Activated naive CD8-positive, alpha-beta T cell treated with anti-CD3 and anti-CD28 coated beads, Interleukin-2, amount 10 ng/mL, durations not matched to agents 7 days and 5 days (primary cell): ENCODE measurements around the gene PFKFB3. TPM values are rescaled to one million over a fixed set of nuclear protein-coding genes. Genes with fewer than 3 reads are reported as not detected.
"Not testable (repeated sequence)": the region's sequence is repeated elsewhere in the genome, so short reads cannot be mapped to it uniquely, and the experiment has no call there.

Experiments used
- ATAC-seq: fragments of 150-1000 bp; cut with Tn5 transposase; one replicate; pipeline ENCODE4 v1.10.0; 2021; ENCODE audit warnings: low read depth, moderate library complexity
- POLR2A ChIA-PET: fragments of 350-600 bp; sonication (Branson Sonifier 250); formaldehyde crosslinking; loops from one replicate; lab custom pipeline; 2021; ENCODE audit warnings: antibody characterized with exemption; lab: Charles Lee
- DNase-seq: peaks from one replicate; pipeline ENCODE4 v3.0.0; 2021
- H3K27ac Mint-ChIP-seq: one replicate; pipeline ENCODE4 v1.8.0; 2022; ENCODE audit warnings: mild to moderate bottlenecking, mixed read lengths
- H3K27me3 Mint-ChIP-seq: one replicate; pipeline ENCODE4 v1.8.0; 2022; ENCODE audit warnings: mild to moderate bottlenecking, moderate library complexity, mixed read lengths
- H3K36me3 Mint-ChIP-seq: one replicate; pipeline ENCODE4 v1.8.0; 2021; ENCODE audit warnings: mild to moderate bottlenecking, mixed read lengths
- H3K4me1 Mint-ChIP-seq: one replicate; pipeline ENCODE4 v1.8.0; 2021; ENCODE audit warnings: mixed read lengths
- H3K4me3 Mint-ChIP-seq: one replicate; pipeline ENCODE4 v1.8.0; 2022; ENCODE audit warnings: mild to moderate bottlenecking, moderate library complexity, mixed read lengths
- H3K9me3 Mint-ChIP-seq: one replicate; pipeline ENCODE4 v1.8.0; 2021; ENCODE audit warnings: mixed read lengths
- total RNA-seq, 2 experiments: library from RNA; stranded (reverse); gene quantifications; one replicate each; pipeline ENCODE4 v1.2.3, GENCODE V29; 2021

The PFKFB3 gene
- total RNA-seq, 2 experiments from 2014 or later: 75.1 to 77.2 TPM

DNA sequence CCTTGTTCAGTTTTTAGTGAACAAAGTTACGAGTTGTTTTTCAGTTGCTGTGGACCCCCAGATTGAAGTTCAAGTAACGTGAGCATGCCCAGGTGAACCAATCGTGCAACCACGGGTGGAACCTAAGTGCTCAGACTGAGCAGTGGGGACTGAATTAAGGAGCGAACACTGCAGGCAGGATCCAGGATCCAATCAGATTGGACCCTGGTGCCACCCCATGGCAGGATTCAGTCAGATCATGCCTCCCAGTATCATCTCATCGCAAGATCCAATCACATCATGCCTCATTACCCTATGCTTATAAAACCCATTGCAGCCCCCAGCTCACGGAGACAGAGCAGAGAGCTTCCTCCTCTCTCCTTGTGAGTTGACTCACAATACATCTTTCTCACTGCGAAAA lies 80.9 kb downstream of the PFKFB3 start:
- Mint-ChIP-seq H3K4me1 (peaks cover 22% of the 10 kb centered on the region), H3K27me3 (no peaks in the 10 kb centered on the region), H3K4me3 (no peak overlapping the region), H3K36me3 (peaks cover 21% of the 10 kb centered on the region), H3K9me3 (no peaks in the 10 kb centered on the region), H3K27ac (no peak overlapping the region)
- DNase-seq (no peak), ATAC-seq (no peak)
- POLR2A ChIA-PET: interaction anchor here (0.6 kb wide), 1 partner anchor 16 kb away, joined by 5 read pairs; no protein-coding TSS in a partner anchor

DNA sequence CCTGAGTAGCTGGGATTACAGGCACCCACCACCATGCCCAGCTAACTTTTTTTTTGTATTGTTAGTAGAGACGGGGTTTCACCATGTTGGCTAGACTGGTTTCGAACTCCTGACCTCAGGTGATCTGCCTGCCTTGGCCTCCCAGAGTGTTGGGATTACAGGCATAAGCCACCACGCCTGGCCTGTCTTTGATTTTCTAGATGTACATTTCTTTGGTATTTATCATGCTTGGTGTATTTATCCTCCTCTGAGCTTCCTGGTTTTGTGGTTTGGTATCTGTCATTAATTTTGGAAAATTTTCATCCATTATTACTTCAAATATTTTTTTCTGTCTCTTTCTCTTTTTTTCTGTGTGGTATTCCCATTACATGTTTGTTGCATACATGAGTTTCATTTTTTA lies 87.9 kb downstream of the PFKFB3 start:
- ATAC-seq, H3K9me3 Mint-ChIP-seq, H3K27ac Mint-ChIP-seq, DNase-seq, H3K4me3 Mint-ChIP-seq, H3K27me3 Mint-ChIP-seq: not testable (repeated sequence)
- POLR2A ChIA-PET: interaction anchor here (1.4 kb wide), 1 partner anchor 58 kb away, joined by 7 read pairs; no protein-coding TSS in a partner anchor
- Mint-ChIP-seq H3K4me1 (peaks cover 22% of the 10 kb centered on the region), H3K36me3 (peaks cover 30% of the 10 kb centered on the region)

DNA sequence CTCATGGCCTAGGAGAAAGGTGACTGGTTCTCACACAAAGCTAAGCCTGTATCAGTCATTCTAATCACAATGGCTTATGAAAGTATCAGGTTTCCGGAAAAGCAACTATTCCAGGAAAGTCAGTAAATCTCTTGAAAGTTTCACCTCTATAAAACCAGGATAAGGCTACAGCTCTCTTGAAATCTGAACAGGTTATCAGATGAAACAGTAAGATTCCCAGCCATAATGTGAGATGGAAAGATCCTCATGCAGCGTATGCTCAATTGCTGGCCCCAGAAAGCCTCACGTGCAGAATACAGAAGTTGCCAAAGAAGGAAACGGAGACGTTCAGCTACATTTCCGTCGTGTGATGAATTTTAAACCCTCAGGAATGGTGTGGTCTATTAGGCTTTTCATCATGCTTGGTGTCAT lies 90.0 kb downstream of the PFKFB3 start:
- DNase-seq (no peak), ATAC-seq (no peak)
- peaks cover 8% of the 10 kb centered on the region for H3K9me3 Mint-ChIP-seq
- peaks cover 29% of the 10 kb centered on the region for H3K36me3 Mint-ChIP-seq
- POLR2A ChIA-PET: no interaction called here
- no peak overlapping the region for H3K4me3 Mint-ChIP-seq
- peaks cover 41% of the 10 kb centered on the region for H3K4me1 Mint-ChIP-seq
- H3K27me3 Mint-ChIP-seq: no peaks in the 10 kb centered on the region
- H3K27ac Mint-ChIP-seq: peak overlapping the region; percentile 45

DNA sequence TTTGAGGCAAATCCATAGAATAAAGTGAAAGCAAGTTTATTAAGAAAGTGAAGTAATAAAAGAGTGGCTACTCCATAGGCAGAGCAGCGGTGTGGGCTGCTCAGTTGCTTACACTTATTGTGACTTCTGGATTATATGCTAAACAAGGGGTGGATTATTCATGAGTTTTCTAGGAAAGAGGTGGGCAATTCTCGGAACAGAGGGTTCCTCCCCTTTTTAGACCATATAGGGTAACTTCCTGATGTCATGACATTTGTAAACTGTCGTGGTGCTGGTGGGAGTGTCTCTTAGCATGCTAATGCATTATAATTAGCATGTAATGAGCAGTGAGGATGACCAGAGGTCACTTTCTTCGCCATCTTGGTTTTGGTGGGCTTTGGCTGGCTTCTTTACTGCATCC lies 93.7 kb downstream of the PFKFB3 start:
- POLR2A ChIA-PET, ATAC-seq, H3K27me3 Mint-ChIP-seq, DNase-seq, H3K9me3 Mint-ChIP-seq, H3K4me3 Mint-ChIP-seq: not testable (repeated sequence)
- H3K27ac Mint-ChIP-seq: peak overlapping the region; percentile 9
- H3K4me1 Mint-ChIP-seq: peaks cover 59% of the 10 kb centered on the region
- H3K36me3 Mint-ChIP-seq: peaks cover 46% of the 10 kb centered on the region

DNA sequence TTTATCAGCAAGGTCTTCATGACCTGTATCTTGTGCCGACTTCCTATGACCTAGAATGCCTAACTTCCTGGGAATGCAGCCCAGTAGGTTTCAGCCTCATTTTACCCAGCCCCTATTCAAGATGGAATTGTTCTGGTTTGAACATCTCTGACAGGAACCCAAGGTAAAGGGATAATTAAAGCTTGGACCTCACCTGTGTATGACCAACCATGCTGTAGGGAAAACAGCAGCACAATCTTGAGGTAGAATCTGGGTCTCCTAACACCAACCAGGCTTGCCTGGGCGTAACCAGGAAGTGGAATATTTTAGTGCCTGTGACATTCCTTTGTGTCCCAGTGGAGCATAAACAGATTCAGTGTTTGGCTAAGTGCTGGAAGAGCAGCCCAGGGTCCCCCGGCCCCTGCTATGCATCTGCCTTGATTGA lies 94.1 kb downstream of the PFKFB3 start:
- POLR2A ChIA-PET: no interaction called here
- ATAC-seq (no peak), DNase-seq (no peak)
- no peaks in the 10 kb centered on the region for H3K27me3 Mint-ChIP-seq
- H3K36me3 Mint-ChIP-seq: peaks cover 48% of the 10 kb centered on the region
- H3K4me3 Mint-ChIP-seq: no peak overlapping the region
- peaks cover 9% of the 10 kb centered on the region for H3K9me3 Mint-ChIP-seq
- peaks cover 60% of the 10 kb centered on the region for H3K4me1 Mint-ChIP-seq
- no peak overlapping the region for H3K27ac Mint-ChIP-seq

DNA sequence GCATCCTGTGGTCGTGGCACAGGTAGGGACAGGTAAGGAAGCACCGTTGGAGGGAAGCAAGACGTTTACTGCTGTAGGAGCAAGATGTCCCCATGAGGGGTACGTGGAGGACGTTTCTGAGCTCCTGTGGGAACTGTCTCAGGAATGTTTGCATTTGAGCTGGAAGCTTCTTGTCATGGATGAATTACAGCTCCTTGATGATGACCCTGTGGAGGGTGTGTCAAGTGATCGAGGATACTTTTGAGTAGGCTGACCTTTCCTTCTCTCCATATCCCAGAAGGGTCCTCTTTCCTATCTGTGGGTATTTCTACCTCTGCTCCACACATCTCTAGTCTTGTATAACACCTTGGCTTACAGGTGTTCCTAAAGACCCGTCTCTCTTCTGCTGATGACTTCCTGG lies 94.8 kb downstream of the PFKFB3 start:
- ATAC-seq (no peak), DNase-seq (no peak)
- peaks cover 57% of the 10 kb centered on the region for H3K4me1 Mint-ChIP-seq
- peaks cover 9% of the 10 kb centered on the region for H3K9me3 Mint-ChIP-seq
- H3K27me3 Mint-ChIP-seq: no peaks in the 10 kb centered on the region
- H3K27ac Mint-ChIP-seq: no peak overlapping the region
- POLR2A ChIA-PET: no interaction called here
- peaks cover 48% of the 10 kb centered on the region for H3K36me3 Mint-ChIP-seq
- H3K4me3 Mint-ChIP-seq: no peak overlapping the region

DNA sequence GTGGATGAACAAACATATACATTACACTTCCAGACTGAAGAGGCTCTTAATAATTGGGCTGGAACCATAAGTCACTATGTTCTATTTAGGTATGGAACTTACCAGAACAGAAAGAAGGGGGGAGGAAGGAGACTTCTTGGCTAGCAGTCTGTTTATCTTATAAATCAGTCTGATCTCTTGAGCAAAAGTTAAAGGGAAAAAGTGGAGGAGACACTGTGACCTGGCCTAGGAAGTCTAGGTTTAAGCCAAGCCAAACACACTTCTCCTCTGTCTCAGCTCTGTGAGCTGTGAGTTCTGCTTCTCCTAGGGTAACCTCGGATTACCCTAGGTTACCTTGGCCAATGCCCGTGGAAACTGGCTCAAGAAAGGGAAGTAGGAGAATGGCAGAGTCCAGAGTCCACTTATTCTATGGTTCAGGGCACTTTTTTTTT lies 95.2 kb downstream of the PFKFB3 start:
- DNase-seq: no peak
- no peak overlapping the region for H3K27ac Mint-ChIP-seq
- ATAC-seq: no peak
- H3K9me3 Mint-ChIP-seq: peaks cover 11% of the 10 kb centered on the region
- no peaks in the 10 kb centered on the region for H3K27me3 Mint-ChIP-seq
- H3K36me3 Mint-ChIP-seq: peaks cover 48% of the 10 kb centered on the region
- peaks cover 57% of the 10 kb centered on the region for H3K4me1 Mint-ChIP-seq
- H3K4me3 Mint-ChIP-seq: no peak overlapping the region
- POLR2A ChIA-PET: no interaction called here

DNA sequence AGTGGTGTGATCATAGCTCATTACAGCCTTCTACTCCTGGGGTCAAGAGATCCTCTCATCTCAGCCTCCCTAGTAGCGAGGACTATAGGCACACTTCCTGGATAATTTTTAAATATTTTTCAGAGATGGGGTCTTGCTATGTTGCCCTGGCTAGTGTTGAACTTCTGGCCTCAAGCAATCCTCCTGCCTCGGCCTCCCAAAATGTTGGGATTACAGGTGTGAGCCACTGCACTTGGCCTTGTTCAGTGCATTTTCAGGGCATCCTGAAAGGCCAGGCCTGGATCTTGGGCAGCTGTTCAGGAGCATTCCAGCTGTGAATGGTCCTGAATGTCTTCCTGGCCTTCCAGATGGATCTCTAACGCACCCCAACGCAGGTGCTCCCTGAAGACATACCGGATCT lies 95.7 kb downstream of the PFKFB3 start:
- Mint-ChIP-seq H3K4me3 (no peak overlapping the region), H3K27ac (no peak overlapping the region), H3K27me3 (no peaks in the 10 kb centered on the region), H3K36me3 (peaks cover 47% of the 10 kb centered on the region), H3K9me3 (peaks cover 11% of the 10 kb centered on the region), H3K4me1 (peaks cover 57% of the 10 kb centered on the region)
- ATAC-seq (no peak), DNase-seq (no peak)
- POLR2A ChIA-PET: interaction anchor here (1.1 kb wide), 1 partner anchor 22 kb away, joined by 3 read pairs; no protein-coding TSS in a partner anchor

DNA sequence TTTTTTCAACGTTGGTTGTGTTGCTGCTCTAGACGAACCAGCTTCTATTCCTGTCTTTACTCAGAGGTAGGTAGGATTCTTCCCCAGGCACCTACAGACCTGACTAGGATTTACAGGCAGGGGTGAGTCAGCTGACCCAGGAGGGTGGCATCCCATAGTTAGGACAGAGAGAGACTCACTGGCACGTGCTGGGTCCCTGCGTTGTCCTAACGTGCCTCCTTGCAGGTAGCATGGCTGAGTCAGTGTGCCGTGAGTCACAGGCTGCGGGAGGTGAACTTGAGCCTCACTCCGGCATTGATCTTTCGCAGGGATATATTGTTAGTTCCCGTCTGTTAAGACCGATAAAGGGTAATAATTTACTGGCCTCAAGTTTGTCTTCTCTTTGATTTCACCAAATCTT lies 96.5 kb downstream of the PFKFB3 start:
- Mint-ChIP-seq H3K27me3 (no peaks in the 10 kb centered on the region), H3K4me1 (peaks cover 57% of the 10 kb centered on the region), H3K27ac (peak overlapping the region; percentile 17), H3K4me3 (peak overlapping the region; percentile 20), H3K36me3 (peaks cover 39% of the 10 kb centered on the region), H3K9me3 (peaks cover 7% of the 10 kb centered on the region)
- POLR2A ChIA-PET: interaction anchor here (0.7 to 1.1 kb wide), 4 partner anchors 15 to 97 kb away, joined by 3 to 8 read pairs (median 4); no protein-coding TSS in a partner anchor
- ATAC-seq (no peak), DNase-seq (no peak)

DNA sequence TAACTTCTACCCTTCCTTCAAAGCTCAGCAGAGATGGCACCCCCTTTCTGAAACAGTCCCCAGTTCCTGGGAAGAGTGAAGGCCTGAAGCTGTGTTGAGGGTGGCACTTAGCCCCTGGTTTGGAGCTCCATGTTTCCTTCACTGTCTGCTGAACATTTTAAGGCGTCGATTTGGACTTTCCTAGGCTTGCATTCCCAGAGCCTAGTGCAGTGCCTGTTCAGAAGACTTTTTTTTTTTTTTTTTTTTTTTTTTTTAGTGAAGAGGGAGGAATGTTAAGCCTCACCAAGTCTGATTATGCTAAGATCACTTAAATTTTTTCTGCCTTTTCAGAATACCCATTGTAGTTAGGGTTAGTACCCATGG lies 97.0 kb downstream of the PFKFB3 start:
- ATAC-seq: no peak
- peaks cover 54% of the 10 kb centered on the region for H3K4me1 Mint-ChIP-seq

DNA sequence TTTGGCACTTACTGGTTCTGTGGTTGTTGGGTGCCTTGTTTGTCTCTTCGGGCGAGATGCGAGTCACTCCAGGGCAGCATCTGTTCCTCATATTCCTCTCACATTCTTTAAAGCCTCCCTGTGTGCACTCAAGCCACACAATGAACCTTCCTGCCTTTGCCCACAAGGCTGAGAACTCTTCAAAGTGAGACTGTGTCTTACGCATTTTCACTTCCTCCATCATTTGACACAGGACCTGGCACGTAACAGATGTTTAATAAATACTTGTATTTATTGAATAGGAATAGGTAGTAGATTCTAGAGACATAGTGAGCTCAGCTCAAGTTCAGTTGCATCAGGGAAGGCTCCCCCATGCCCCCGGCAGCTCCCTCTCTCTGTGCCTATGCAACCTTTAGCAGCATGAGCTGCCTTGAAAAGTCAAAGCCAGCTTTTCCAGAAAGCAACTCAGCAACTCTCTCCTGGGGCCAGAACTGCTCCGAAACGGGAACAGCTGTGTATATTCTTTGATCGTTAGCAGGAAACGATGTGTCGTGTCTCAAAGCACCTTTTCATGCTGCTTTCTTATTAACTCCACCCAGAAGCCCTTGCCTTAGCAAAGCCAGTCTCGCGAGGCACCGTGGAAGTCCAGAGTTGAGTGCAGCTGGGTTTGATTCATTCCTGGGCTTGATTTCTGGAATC lies 97.5 kb downstream of the PFKFB3 start:
- H3K36me3 Mint-ChIP-seq: peaks cover 33% of the 10 kb centered on the region

More for the DNA sequence above, 97.0 kb downstream of the PFKFB3 start:
- Mint-ChIP-seq H3K27me3 (no peaks in the 10 kb centered on the region), H3K9me3 (peaks cover 5% of the 10 kb centered on the region), H3K27ac (peak overlapping the region; percentile 89), H3K4me3 (peak overlapping the region; percentile 71), H3K36me3 (peaks cover 36% of the 10 kb centered on the region)
- DNase-seq: no peak
- POLR2A ChIA-PET: interaction anchor here (0.7 to 1.3 kb wide), 6 partner anchors 16 to 98 kb away, joined by 3 to 8 read pairs (median 4); no protein-coding TSS in a partner anchor

DNA sequence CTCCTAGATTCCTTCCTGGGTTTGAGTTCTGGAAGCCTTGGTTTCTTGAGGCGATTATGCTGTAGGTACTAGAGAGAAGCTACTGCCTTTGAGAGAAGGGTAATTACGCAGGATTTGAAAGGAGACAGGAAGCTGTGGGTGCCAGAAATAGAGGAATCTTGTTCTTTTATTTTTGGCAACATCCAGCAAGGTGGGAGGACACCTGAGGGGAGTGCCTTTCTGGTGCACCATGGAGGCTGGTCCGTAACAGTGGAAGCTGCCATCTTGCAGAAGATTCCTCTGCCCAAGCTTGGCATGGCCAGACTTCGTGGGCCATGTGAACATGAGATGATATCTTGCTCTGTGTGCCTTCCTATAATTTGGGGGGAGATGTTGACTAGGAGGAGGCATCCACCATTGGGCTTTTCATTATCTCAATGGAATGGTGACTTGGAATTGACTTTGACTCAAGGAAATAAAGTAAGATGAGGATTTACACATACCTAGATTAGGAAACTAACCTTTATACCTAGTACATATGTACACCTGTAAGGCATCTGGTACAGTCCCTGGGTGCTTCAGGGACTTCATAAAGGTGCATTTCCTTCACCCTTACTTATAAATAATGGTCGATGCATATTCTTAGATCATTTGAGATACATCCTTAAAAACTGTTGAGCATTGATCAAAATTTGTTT lies 98.2 kb downstream of the PFKFB3 start:
- Mint-ChIP-seq H3K4me3 (peak overlapping the region; percentile 71), H3K27me3 (no peaks in the 10 kb centered on the region), H3K27ac (peak overlapping the region; percentile 89), H3K9me3 (peaks cover 3% of the 10 kb centered on the region), H3K4me1 (peaks cover 46% of the 10 kb centered on the region), H3K36me3 (peaks cover 33% of the 10 kb centered on the region)
- DNase-seq (no peak), ATAC-seq (no peak)
- POLR2A ChIA-PET: interaction anchor here (0.6 to 1.3 kb wide), 4 partner anchors 18 to 81 kb away, joined by 3 to 4 read pairs (median 4); no protein-coding TSS in a partner anchor

More for the DNA sequence above, 97.5 kb downstream of the PFKFB3 start:
- Mint-ChIP-seq H3K9me3 (peaks cover 3% of the 10 kb centered on the region), H3K4me3 (peak overlapping the region; percentile 71), H3K4me1 (peaks cover 51% of the 10 kb centered on the region), H3K27me3 (no peaks in the 10 kb centered on the region), H3K27ac (peak overlapping the region; percentile 89)
- DNase-seq: peak; percentile 45
- POLR2A ChIA-PET: interaction anchor here (0.6 to 1.3 kb wide), 5 partner anchors 18 to 98 kb away, joined by 3 to 8 read pairs (median 4); no protein-coding TSS in a partner anchor
- ATAC-seq: peak; percentile 87

DNA sequence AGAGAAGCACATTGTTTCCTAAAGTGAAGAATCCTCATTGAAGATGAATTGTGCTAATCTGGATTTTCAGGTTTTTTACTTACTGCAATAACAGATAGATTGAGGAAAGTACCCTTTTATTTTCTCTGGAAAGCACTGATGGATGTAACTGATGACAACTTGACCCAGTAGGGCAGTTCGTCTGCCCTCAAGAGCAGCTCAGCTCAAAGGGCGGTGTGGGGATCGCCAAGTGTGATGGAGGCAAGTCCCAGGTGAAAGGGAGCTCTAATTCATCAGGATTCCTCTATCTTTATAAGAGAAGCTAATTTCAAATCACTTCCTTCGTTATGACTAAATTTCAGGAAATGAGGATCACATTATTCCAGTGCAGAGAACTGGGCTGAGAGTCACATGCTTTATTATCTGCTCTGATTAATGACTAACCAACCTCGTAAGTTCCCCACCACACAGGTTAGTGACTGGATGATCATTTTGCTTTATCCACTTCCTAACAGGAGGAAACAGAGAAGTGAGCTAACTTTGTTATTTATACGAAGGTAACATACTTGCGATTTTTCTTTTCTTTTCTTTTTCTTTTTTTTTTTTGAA lies 98.8 kb downstream of the PFKFB3 start:
- peaks cover 3% of the 10 kb centered on the region for H3K9me3 Mint-ChIP-seq
- no peak overlapping the region for H3K4me3 Mint-ChIP-seq
- H3K36me3 Mint-ChIP-seq: peaks cover 34% of the 10 kb centered on the region
- H3K27me3 Mint-ChIP-seq: no peaks in the 10 kb centered on the region
- POLR2A ChIA-PET: no interaction called here
- no peak for DNase-seq
- no peak overlapping the region for H3K27ac Mint-ChIP-seq
- no peak for ATAC-seq
- H3K4me1 Mint-ChIP-seq: peaks cover 39% of the 10 kb centered on the region
